Mucosa of descending colon (tissue), 3 donors: ENCODE results near the gene BAG1. TPM values are rescaled to one million over a fixed set of nuclear protein-coding genes. Genes with fewer than 3 reads are reported as not detected.

ENCODE experiments used
- ATAC-seq: fragments of 200-7000 bp; cut with Tn5 transposase; one replicate; pipeline ENCODE4 v1.9.1; 2020; ENCODE audit warnings: mild to moderate bottlenecking, moderate library complexity
- DNase-seq, 3 donors: peaks; one replicate each; pipeline ENCODE4 v3.0.0-alpha.2; 2020
- H3K36me3 ChIP-seq: fragments of 200-600 bp; one replicate; pipeline ENCODE4 v1.8.0; 2021; ENCODE audit warnings: low read depth, mild to moderate bottlenecking
- H3K4me1 ChIP-seq: fragments of 200-600 bp; one replicate; pipeline ENCODE4 v1.8.0; 2021; ENCODE audit warnings: low read depth, mild to moderate bottlenecking
- H3K4me3 ChIP-seq: fragments of 200-600 bp; one replicate; pipeline ENCODE4 v1.8.0; 2021; ENCODE audit warnings: mild to moderate bottlenecking
- H3K9me3 ChIP-seq: fragments of 200-600 bp; one replicate; pipeline ENCODE4 v1.8.0; 2021; ENCODE audit warnings: mild to moderate bottlenecking
- intact Hi-C, 2 donors: fragments of 100-400 bp; cut with DNase I in 1 of 2; cut with micrococcal nuclease in 1 of 2; formaldehyde crosslinking; loops; one replicate each; pipeline versions ENCODE4 v1.11.0 to v1.11.1; 2022; cut with DNase I, micrococcal nuclease
- total RNA-seq, 3 donors: library from RNA; stranded (reverse); fragmentation: NEBNext Ultra II Directional in 2 of 3; extraction: Animal tissue kit (Norgen Biotek cat#: 25700) in 2 of 3; gene quantifications; one replicate each; pipeline versions ENCODE4 v1.2.1 to v1.2.4, GENCODE V29; 2021 to 2023
- TF ChIP-seq, protein P1 (sequence below): fragments of 200-600 bp; IDR thresholded peaks from one replicate; pipeline ENCODE4 v1.8.0; 2022; ENCODE audit warnings: antibody characterized with exemption, mild to moderate bottlenecking
- donor health status: DM: no; HTN: no; CAD: no; lungs with moderate emphysema.
- donor health status: DM: no; HTN: no; CAD: no.
- donor health status: DM: no; HTN: yes; CAD: no.

The BAG1 gene
- total RNA-seq, 3 donors from 2014 or later, result 120 to 155 (median 153) TPM

DNA sequence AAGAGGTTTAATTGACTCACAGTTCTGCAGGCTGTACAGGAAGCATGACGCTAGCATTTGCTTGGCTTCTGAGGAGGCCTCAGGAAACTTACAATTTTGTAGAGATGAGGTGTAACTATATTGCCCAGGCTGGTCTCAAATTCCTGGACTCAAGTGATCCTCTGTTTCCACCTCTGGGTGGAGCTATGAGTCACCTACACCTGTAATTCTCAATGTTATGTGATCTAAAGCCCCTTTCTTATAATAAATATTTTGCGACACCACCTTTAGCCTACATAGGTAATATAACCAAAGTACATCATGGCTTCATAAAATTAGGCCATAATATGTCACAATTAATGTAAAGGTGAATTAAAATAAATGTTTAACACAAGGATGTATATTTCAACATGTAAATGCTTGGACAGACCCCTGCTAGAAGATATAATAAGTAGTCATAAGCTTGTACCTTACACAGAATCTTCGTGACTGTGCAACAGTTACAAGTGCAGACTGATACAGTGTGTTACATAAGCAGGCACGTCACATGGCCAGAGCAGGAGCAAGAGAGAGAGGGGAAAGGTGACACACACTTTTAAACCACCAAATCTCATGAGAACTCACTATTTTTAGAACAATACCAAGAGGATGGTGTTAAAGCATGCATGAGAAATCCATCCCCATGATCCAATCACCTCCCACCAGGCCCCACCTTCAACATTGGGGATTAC lies 54.3 kb downstream of the BAG1 start:
- TF ChIP-seq, protein P1, sequence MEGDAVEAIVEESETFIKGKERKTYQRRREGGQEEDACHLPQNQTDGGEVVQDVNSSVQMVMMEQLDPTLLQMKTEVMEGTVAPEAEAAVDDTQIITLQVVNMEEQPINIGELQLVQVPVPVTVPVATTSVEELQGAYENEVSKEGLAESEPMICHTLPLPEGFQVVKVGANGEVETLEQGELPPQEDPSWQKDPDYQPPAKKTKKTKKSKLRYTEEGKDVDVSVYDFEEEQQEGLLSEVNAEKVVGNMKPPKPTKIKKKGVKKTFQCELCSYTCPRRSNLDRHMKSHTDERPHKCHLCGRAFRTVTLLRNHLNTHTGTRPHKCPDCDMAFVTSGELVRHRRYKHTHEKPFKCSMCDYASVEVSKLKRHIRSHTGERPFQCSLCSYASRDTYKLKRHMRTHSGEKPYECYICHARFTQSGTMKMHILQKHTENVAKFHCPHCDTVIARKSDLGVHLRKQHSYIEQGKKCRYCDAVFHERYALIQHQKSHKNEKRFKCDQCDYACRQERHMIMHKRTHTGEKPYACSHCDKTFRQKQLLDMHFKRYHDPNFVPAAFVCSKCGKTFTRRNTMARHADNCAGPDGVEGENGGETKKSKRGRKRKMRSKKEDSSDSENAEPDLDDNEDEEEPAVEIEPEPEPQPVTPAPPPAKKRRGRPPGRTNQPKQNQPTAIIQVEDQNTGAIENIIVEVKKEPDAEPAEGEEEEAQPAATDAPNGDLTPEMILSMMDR, result no peak
- Histone ChIP-seq H3K36me3 (no peaks in the 10 kb centered on the region), H3K4me1 (peaks cover 13% of the 10 kb centered on the region), H3K4me3 (no peak overlapping the region), H3K9me3 (no peaks in the 10 kb centered on the region)
- no peak for DNase-seq
- intact Hi-C loops, result no loop called here
- peak; percentile 50 for ATAC-seq

DNA sequence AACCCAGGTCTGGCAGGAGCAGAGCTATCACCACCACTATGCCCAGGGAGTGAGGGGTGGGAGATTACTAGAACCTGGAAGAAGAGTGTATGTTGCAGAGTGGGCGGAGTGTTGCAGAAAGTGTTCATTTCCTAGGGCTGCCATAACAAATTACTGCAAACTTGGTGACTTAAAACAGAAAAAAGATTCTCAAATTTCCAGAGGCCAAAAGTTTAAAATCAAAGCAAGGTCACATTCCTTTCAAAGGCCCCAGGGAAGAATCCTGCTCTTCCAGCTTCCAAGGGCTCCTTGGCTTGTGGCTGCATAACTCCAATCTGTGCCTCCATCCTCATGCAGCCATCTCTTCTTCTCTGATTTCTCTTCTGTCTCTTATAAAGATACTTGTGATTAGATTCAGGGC lies 55.1 kb downstream of the BAG1 start:
- H3K9me3 ChIP-seq, result no peaks in the 10 kb centered on the region
- ATAC-seq, result no peak
- intact Hi-C loops, result no loop called here
- DNase-seq, result no peak
- H3K36me3 ChIP-seq, result no peaks in the 10 kb centered on the region
- no peak overlapping the region for H3K4me3 ChIP-seq
- TF ChIP-seq, protein P1, result no peak
- peaks cover 13% of the 10 kb centered on the region for H3K4me1 ChIP-seq

DNA sequence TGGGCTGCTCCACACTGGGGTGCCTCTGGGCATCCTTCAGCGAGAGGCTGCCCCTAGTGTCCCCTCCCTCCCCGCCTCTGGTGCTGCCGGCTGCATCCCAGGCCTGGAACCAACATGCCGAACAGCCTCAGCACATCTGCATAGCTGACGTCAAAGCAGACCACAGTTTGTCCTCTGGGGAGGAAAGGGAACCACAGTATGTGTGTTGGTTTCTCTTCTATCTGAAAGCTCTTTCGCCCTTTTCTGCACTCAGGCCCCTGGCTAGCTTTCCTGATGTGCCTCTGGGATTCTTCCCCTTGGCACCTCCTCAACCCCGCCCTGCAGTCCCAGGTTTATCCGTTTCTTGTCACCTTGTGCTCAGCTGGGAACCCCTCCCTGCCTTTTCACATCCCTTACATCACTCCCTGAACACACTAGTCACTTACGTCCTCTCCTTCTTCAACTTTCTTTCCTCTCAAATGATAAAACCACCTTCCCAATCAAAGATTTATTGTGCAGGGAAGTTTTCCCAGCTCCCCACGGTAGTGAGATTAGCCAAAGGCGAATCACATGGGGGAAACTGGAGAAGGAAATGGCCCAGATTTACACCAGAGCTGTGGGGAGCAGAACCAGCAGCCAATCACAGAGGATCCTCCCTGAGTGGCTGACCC lies 61.8 kb downstream of the BAG1 start:
- ATAC-seq (peak; percentile 85), DNase-seq (peak; percentile 48 to 78 (median 51))
- Histone ChIP-seq H3K9me3 (no peaks in the 10 kb centered on the region), H3K36me3 (no peaks in the 10 kb centered on the region), H3K4me3 (no peak overlapping the region), H3K4me1 (no peaks in the 10 kb centered on the region)
- intact Hi-C loops, result no loop called here
- TF ChIP-seq, protein P1, result no peak

Other genes with a start within 250 kb of the BAG1 start
- 100 to 1,000 TPM in 1 of 3 donors, 10 to 100 TPM in 2; 47.3 to 122 (median 74.4) TPM for gene DNAJA1, start 239.4 kb downstream of the BAG1 start, total RNA-seq
- 10 to 100 TPM; 15.5 to 23.6 (median 17.1) TPM for gene SMU1, start 188.0 kb downstream of the BAG1 start, total RNA-seq
- gene B4GALT1, start 97.4 kb downstream of the BAG1 start, total RNA-seq, result 100 to 1,000 TPM in 2 of 3 donors, 10 to 100 TPM in 1; 66.0 to 203 (median 103) TPM
- 10 to 100 TPM; 13.2 to 85.2 (median 33.3) TPM for gene SPINK4, start 24.5 kb downstream of the BAG1 start, total RNA-seq
- gene CHMP5, start 341 bp upstream of the BAG1 start, total RNA-seq, result 10 to 100 TPM; 72.2 to 98.1 (median 84.3) TPM
- 10 to 100 TPM; 35.9 to 44.4 (median 39.5) TPM for gene NFX1, start 25.8 kb upstream of the BAG1 start, total RNA-seq
- gene AQP7, start 137.9 kb upstream of the BAG1 start, total RNA-seq, result 10 to 100 TPM in 2 of 3 donors, 1 to 10 TPM in 1; 9.2 to 25.2 (median 17.2) TPM
- gene AQP3, start 182.9 kb upstream of the BAG1 start, total RNA-seq, result 1 to 10 TPM; 2.6 to 8.3 (median 3.9) TPM
- 10 to 100 TPM; 18.8 to 20.2 (median 18.8) TPM for gene NOL6, start 209.2 kb upstream of the BAG1 start, total RNA-seq